ENCODE data around the gene TMEM181. TPM values are rescaled to one million over a fixed set of nuclear protein-coding genes. Genes with fewer than 3 reads are reported as not detected.
A peak's percentile ranks its signal among the peaks of the same experiment; 100 is the strongest.

Gene TMEM181
- total RNA-seq, 1 donor from 2014 or later, result 27.3 TPM

GRCh38 chr6:158640519-158640918 is 80.6 kb downstream of the TMEM181 start:
- H3K27ac Mint-ChIP-seq, result no peak overlapping the region
- H2AFZ ChIP-seq (replicated peaks), result no peak overlapping the region
- H3K27ac ChIP-seq, result no peak overlapping the region
- no peak overlapping the region for H3K9ac ChIP-seq
- no peak overlapping the region for H3K4me3 ChIP-seq
- H3K36me3 ChIP-seq, result no peaks in the 10 kb centered on the region
- H3K36me3 Mint-ChIP-seq, result peaks cover 40% of the 10 kb centered on the region
- peaks cover 17% of the 10 kb centered on the region for H3K4me1 ChIP-seq
- H3K79me2 ChIP-seq (ENCODE audit: low read depth), result peaks cover 46% of the 10 kb centered on the region
- peaks cover 4% of the 10 kb centered on the region for H3K27me3 ChIP-seq
- H4K20me1 ChIP-seq (ENCODE audit: low read depth), result peaks cover 47% of the 10 kb centered on the region
- no peak overlapping the region for H3K4me2 ChIP-seq
- H3K9me3 ChIP-seq (ENCODE audit: low read depth), result no peaks in the 10 kb centered on the region
- no peak for TF ChIP-seq EZH2 (IDR thresholded peaks at IDR 0.05)
- TF ChIP-seq, protein P1, sequence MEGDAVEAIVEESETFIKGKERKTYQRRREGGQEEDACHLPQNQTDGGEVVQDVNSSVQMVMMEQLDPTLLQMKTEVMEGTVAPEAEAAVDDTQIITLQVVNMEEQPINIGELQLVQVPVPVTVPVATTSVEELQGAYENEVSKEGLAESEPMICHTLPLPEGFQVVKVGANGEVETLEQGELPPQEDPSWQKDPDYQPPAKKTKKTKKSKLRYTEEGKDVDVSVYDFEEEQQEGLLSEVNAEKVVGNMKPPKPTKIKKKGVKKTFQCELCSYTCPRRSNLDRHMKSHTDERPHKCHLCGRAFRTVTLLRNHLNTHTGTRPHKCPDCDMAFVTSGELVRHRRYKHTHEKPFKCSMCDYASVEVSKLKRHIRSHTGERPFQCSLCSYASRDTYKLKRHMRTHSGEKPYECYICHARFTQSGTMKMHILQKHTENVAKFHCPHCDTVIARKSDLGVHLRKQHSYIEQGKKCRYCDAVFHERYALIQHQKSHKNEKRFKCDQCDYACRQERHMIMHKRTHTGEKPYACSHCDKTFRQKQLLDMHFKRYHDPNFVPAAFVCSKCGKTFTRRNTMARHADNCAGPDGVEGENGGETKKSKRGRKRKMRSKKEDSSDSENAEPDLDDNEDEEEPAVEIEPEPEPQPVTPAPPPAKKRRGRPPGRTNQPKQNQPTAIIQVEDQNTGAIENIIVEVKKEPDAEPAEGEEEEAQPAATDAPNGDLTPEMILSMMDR (IDR thresholded peaks at IDR 0.05), result no peak
- H3F3A ChIP-seq (ENCODE audit: low read depth), result no peaks in the 10 kb centered on the region
- no peak for DNase-seq (ENCODE audit: low spot score)
- peaks cover 51% of the 10 kb centered on the region for H3K4me1 Mint-ChIP-seq
- H3K9me3 Mint-ChIP-seq, result no peaks in the 10 kb centered on the region
- no peak overlapping the region for H3K4me3 Mint-ChIP-seq
- H3K27me3 Mint-ChIP-seq (ENCODE audit: insufficient read depth, low read depth), result peaks cover 1% of the 10 kb centered on the region

DNA sequence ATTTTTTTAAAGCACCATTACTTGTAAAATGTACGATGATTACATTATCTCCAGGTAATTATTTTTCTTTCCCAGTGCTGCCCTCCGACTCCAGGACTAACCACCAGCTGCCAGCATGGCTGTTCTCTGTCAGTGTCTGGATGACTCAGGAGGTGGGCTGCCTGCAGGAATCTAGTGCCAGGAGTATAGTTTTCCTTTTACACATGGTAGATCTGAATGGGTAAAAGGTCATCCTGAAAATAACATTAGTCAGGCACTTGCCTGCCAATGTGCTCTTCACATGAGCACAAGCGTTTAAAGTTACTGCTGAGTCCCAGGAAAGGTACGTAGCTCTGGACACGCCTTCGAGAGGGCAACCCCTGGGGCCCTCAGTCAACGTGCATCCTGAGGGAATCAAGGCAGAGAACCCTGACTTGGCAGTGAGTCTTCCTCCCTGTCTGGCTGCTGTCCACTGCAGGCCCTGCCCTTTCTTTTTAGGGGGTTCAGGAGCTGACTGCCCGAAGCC is 82.3 kb downstream of the TMEM181 start:
- Histone ChIP-seq H3K4me2 (no peak overlapping the region), H3K27me3 (peaks cover 15% of the 10 kb centered on the region), H3K9me3 (ENCODE audit: low read depth) (no peaks in the 10 kb centered on the region), H3F3A (ENCODE audit: low read depth) (no peaks in the 10 kb centered on the region), H3K36me3 (no peaks in the 10 kb centered on the region), H3K27ac (no peak overlapping the region), H3K4me1 (peaks cover 17% of the 10 kb centered on the region), H4K20me1 (ENCODE audit: low read depth) (peaks cover 47% of the 10 kb centered on the region), H3K9ac (no peak overlapping the region), H2AFZ (replicated peaks) (no peak overlapping the region), H3K79me2 (ENCODE audit: low read depth) (peaks cover 46% of the 10 kb centered on the region), H3K4me3 (no peak overlapping the region)
- no peak for TF ChIP-seq EZH2 (IDR thresholded peaks at IDR 0.05)
- TF ChIP-seq, protein P1 (IDR thresholded peaks at IDR 0.05), result no peak
- TF ChIP-seq EZH2phosphoT487 (IDR thresholded peaks at IDR 0.05), result no peak
- peaks cover 4% of the 10 kb centered on the region for H3K27me3 Mint-ChIP-seq (ENCODE audit: insufficient read depth, low read depth)
- DNase-seq (ENCODE audit: low spot score), result no peak
- no peak overlapping the region for H3K4me3 Mint-ChIP-seq
- peaks cover 29% of the 10 kb centered on the region for H3K36me3 Mint-ChIP-seq
- peaks cover 48% of the 10 kb centered on the region for H3K4me1 Mint-ChIP-seq
- H3K27ac Mint-ChIP-seq, result no peak overlapping the region
- no peaks in the 10 kb centered on the region for H3K9me3 Mint-ChIP-seq

- H3K4me1 ChIP-seq, result peaks cover 17% of the 10 kb centered on the region
- peak overlapping the region; percentile 92 for H3K4me2 ChIP-seq
- no peaks in the 10 kb centered on the region for H3F3A ChIP-seq (ENCODE audit: low read depth)
- no peaks in the 10 kb centered on the region for H3K36me3 ChIP-seq
- TF ChIP-seq, protein P1 (IDR thresholded peaks at IDR 0.05), result no peak
- TF ChIP-seq EZH2phosphoT487 (IDR thresholded peaks at IDR 0.05) (no peak), EZH2 (IDR thresholded peaks at IDR 0.05) (no peak)
- H3K4me3 ChIP-seq, result peak overlapping the region; percentile 97
- Mint-ChIP-seq H3K4me1 (peaks cover 45% of the 10 kb centered on the region), H3K27ac (peak overlapping the region; percentile 86), H3K9me3 (no peaks in the 10 kb centered on the region), H3K4me3 (peak overlapping the region; percentile 99), H3K36me3 (peaks cover 24% of the 10 kb centered on the region), H3K27me3 (ENCODE audit: insufficient read depth, low read depth) (peaks cover 4% of the 10 kb centered on the region)
- H3K27ac ChIP-seq, result no peak overlapping the region
- peak overlapping the region; percentile 78 for H3K9ac ChIP-seq
- H3K27me3 ChIP-seq, result peaks cover 15% of the 10 kb centered on the region
- H3K79me2 ChIP-seq (ENCODE audit: low read depth), result peaks cover 46% of the 10 kb centered on the region
- no peak for DNase-seq (ENCODE audit: low spot score)
- peaks cover 47% of the 10 kb centered on the region for H4K20me1 ChIP-seq (ENCODE audit: low read depth)
- no peaks in the 10 kb centered on the region for H3K9me3 ChIP-seq (ENCODE audit: low read depth)
- peak overlapping the region; percentile 90 for H2AFZ ChIP-seq (replicated peaks)
Measured at GRCh38 chr6:158643836-158644230, 83.9 kb downstream of the TMEM181 start.
